Activated CD4-positive, alpha-beta memory T cell treated with anti-CD3 and anti-CD28 coated beads for 36 hours (primary cell): ENCODE data around the gene GLRX2. TPM values are rescaled to one million over a fixed set of nuclear protein-coding genes. Genes with fewer than 3 reads are reported as not detected.
A peak's percentile ranks its signal among the peaks of the same experiment; 100 is the strongest.

Experiments used
- CTCF ChIA-PET: fragments of 350-600 bp; sonication (Branson Sonifier 250); formaldehyde crosslinking; loops from one replicate; lab custom pipeline; 2021; ENCODE audit warnings: antibody characterized with exemption, inconsistent platforms; lab: Charles Lee
- POLR2A ChIA-PET: fragments of 350-600 bp; sonication (Branson Sonifier 250); formaldehyde crosslinking; loops from one replicate; lab custom pipeline; 2021; ENCODE audit warnings: antibody characterized with exemption; lab: Charles Lee
- DNase-seq: peaks from one replicate; pipeline ENCODE4 v3.0.0-alpha.2; 2020
- H3K27ac Mint-ChIP-seq: one replicate; pipeline ENCODE4 v1.8.0; 2021; ENCODE audit warnings: mixed read lengths
- H3K27me3 Mint-ChIP-seq: one replicate; pipeline ENCODE4 v1.8.0; 2021; ENCODE audit warnings: mixed read lengths
- H3K36me3 Mint-ChIP-seq: one replicate; pipeline ENCODE4 v1.8.0; 2021; ENCODE audit warnings: mixed read lengths
- H3K4me1 Mint-ChIP-seq: one replicate; pipeline ENCODE4 v1.8.0; 2021; ENCODE audit warnings: low read depth, mixed read lengths
- H3K4me3 Mint-ChIP-seq: one replicate; pipeline ENCODE4 v1.8.0; 2021; ENCODE audit warnings: mild to moderate bottlenecking, mixed read lengths
- H3K9me3 Mint-ChIP-seq: one replicate; pipeline ENCODE4 v1.8.0; 2021; ENCODE audit warnings: mixed read lengths
- intact Hi-C: fragments of 100-400 bp; cut with micrococcal nuclease; formaldehyde crosslinking; loops from one replicate; pipeline ENCODE4 v1.15.1; 2023
- total RNA-seq, 2 experiments: library from RNA; stranded (reverse); gene quantifications; one replicate each; pipeline ENCODE4 v1.2.3, GENCODE V29; 2021

GLRX2 gene
- total RNA-seq, 2 experiments from 2014 or later = 25.4 to 25.8 TPM

GRCh38 chr1:193110864-193111263 is 5.7 kb upstream of the GLRX2 start:
- no peak for DNase-seq
- Mint-ChIP-seq H3K27ac (no peak overlapping the region), H3K9me3 (no peaks in the 10 kb centered on the region), H3K27me3 (no peaks in the 10 kb centered on the region), H3K36me3 (no peaks in the 10 kb centered on the region), H3K4me1 (no peaks in the 10 kb centered on the region), H3K4me3 (no peak overlapping the region)
- intact Hi-C loops = no loop called here
- POLR2A ChIA-PET = interaction anchor here (1.0 kb wide), 1 partner anchor 9 kb away, joined by 3 read pairs; no protein-coding TSS in a partner anchor
- CTCF ChIA-PET = no interaction called here

GRCh38 chr1:193110246-193110645 is 5.0 kb upstream of the GLRX2 start:
- Mint-ChIP-seq H3K27ac (no peak overlapping the region), H3K27me3 (no peaks in the 10 kb centered on the region), H3K36me3 (no peaks in the 10 kb centered on the region), H3K4me3 (no peak overlapping the region), H3K9me3 (no peaks in the 10 kb centered on the region), H3K4me1 (peaks cover 4% of the 10 kb centered on the region)
- intact Hi-C loops = no loop called here
- no peak for DNase-seq
- ChIA-PET POLR2A (interaction anchor here (1.0 kb wide), 1 partner anchor 10 kb away, joined by 3 read pairs; no protein-coding TSS in a partner anchor), CTCF (no interaction called here)

DNA sequence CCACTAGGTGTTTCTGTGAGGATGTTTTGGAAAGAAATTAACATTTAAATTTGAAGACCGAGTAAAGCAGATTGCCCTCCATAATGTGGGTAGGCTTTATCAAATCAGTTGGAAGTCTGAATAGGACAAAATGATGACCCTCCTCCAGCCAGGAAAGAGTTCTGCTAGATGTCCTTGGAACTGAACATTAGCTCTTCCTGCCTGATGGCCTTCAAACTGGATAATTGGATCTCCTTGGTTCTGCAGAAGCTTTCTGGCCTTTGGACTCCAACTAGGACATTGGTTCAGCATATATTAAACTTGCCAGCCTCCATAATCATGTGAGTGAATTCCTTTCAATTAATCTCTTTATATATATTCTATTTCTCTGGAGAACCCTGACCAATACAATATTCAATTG is 4.4 kb upstream of the GLRX2 start:
- Mint-ChIP-seq H3K36me3 (no peaks in the 10 kb centered on the region), H3K27me3 (no peaks in the 10 kb centered on the region), H3K4me1 (peaks cover 4% of the 10 kb centered on the region), H3K9me3 (no peaks in the 10 kb centered on the region), H3K4me3 (no peak overlapping the region), H3K27ac (no peak overlapping the region)
- DNase-seq = no peak
- POLR2A ChIA-PET = no interaction called here
- CTCF ChIA-PET = no interaction called here
- intact Hi-C loops = no loop called here

DNA sequence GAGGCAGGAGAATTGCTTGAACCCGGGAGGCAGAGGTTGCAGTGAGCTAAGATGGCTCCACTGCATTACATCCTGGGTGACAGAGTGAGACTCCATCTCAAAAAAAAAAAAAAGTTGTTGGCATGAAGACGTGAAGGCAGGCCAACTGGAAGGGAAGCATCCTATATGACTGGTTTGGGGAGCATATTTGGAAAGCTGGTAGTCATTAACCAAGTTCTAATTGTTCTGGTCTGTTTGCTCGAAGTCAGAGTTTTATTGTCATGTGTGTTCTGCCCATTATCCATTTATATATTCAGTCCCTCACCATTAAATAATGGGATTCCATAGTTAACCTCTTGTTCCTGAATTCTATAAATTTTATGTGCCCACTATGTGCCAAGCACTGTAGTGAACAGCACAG is 3.3 kb upstream of the GLRX2 start:
- intact Hi-C loops = no loop called here
- ChIA-PET POLR2A (interaction anchor here (1.3 kb wide), 1 partner anchor 50 kb away, joined by 3 read pairs; no protein-coding TSS in a partner anchor), CTCF (no interaction called here)
- H3K27me3 Mint-ChIP-seq = no peaks in the 10 kb centered on the region
- DNase-seq = no peak
- H3K4me3 Mint-ChIP-seq = no peak overlapping the region
- H3K4me1 Mint-ChIP-seq = peaks cover 11% of the 10 kb centered on the region
- H3K9me3 Mint-ChIP-seq = no peaks in the 10 kb centered on the region
- no peaks in the 10 kb centered on the region for H3K36me3 Mint-ChIP-seq
- no peak overlapping the region for H3K27ac Mint-ChIP-seq

DNA sequence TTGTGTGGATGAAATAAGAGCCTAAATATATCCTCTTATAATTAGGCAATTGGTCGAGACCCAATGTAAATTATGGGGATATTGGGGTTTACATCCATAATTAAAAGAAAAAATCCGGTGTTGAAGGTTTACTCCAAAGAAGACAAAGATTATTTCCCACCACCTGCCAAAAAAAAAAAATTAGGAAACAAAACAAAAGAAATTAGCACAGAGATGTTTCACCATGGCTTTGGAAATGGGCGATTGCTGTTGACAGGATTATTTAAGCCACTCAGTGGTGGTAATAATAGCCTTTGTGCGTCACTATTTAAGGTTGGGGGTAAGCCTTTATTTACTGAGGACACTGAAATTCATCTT is 585 bp upstream of the GLRX2 start:
- intact Hi-C loops = loop anchor here (1.0 kb wide), 2 partner anchors 17 to 46 kb away; partner anchors contain the start of genes CDC73, RO60 and UCHL5
- ChIA-PET POLR2A (interaction anchor here (0.7 to 2.6 kb wide), 3 partner anchors 13 to 47 kb away, joined by 3 to 12 read pairs (median 5); partner anchors contain the start of genes RO60 and UCHL5), CTCF (interaction anchor here (1.1 to 1.2 kb wide), 2 partner anchors 17 to 48 kb away, joined by 3 to 7 read pairs; no protein-coding TSS in a partner anchor)
- H3K4me1 Mint-ChIP-seq = peaks cover 17% of the 10 kb centered on the region
- H3K36me3 Mint-ChIP-seq = peaks cover 2% of the 10 kb centered on the region
- H3K27me3 Mint-ChIP-seq = no peaks in the 10 kb centered on the region
- DNase-seq = no peak
- H3K4me3 Mint-ChIP-seq = peak overlapping the region; percentile 89
- H3K27ac Mint-ChIP-seq = peak overlapping the region; percentile 72
- no peaks in the 10 kb centered on the region for H3K9me3 Mint-ChIP-seq

- Mint-ChIP-seq H3K27me3 (no peaks in the 10 kb centered on the region), H3K4me1 (peaks cover 17% of the 10 kb centered on the region), H3K36me3 (peaks cover 2% of the 10 kb centered on the region), H3K27ac (peak overlapping the region; percentile 62), H3K4me3 (peak overlapping the region; percentile 89), H3K9me3 (no peaks in the 10 kb centered on the region)
- peak; percentile 44 for DNase-seq
- intact Hi-C loops = no loop called here
- POLR2A ChIA-PET = interaction anchor here (0.7 to 2.6 kb wide), 6 partner anchors 9 to 121 kb away, joined by 3 to 12 read pairs (median 4); partner anchors contain the start of genes CDC73, RO60 and UCHL5
- CTCF ChIA-PET = interaction anchor here (0.6 to 1.8 kb wide), 5 partner anchors 9 to 45 kb away, joined by 3 to 7 read pairs (median 5); partner anchors contain the start of genes CDC73, RO60 and UCHL5
Measured at GRCh38 chr1:193104502-193104906, 710 bp downstream of the GLRX2 start.

- Mint-ChIP-seq H3K27me3 (no peaks in the 10 kb centered on the region), H3K9me3 (no peaks in the 10 kb centered on the region), H3K36me3 (peaks cover 4% of the 10 kb centered on the region), H3K27ac (no peak overlapping the region), H3K4me1 (peaks cover 17% of the 10 kb centered on the region), H3K4me3 (peak overlapping the region; percentile 89)
- ChIA-PET CTCF (interaction anchor here (1.0 to 1.8 kb wide), 4 partner anchors 10 to 85 kb away, joined by 3 to 6 read pairs (median 4); partner anchors contain the start of genes RO60 and UCHL5), POLR2A (interaction anchor here (0.6 to 2.6 kb wide), 6 partner anchors 10 to 46 kb away, joined by 3 to 12 read pairs (median 4); partner anchors contain the start of genes CDC73, RO60 and UCHL5)
- DNase-seq = no peak
- intact Hi-C loops = no loop called here
Measured at GRCh38 chr1:193103759-193104501, 1.3 kb downstream of the GLRX2 start.

- no peaks in the 10 kb centered on the region for H3K27me3 Mint-ChIP-seq
- POLR2A ChIA-PET = no interaction called here
- H3K9me3 Mint-ChIP-seq = no peaks in the 10 kb centered on the region
- no peak overlapping the region for H3K4me3 Mint-ChIP-seq
- no peak overlapping the region for H3K27ac Mint-ChIP-seq
- CTCF ChIA-PET = no interaction called here
- peaks cover 21% of the 10 kb centered on the region for H3K4me1 Mint-ChIP-seq
- no peak for DNase-seq
- H3K36me3 Mint-ChIP-seq = peaks cover 6% of the 10 kb centered on the region
- intact Hi-C loops = no loop called here
Measured at GRCh38 chr1:193102662-193103061, 2.6 kb downstream of the GLRX2 start.

DNA sequence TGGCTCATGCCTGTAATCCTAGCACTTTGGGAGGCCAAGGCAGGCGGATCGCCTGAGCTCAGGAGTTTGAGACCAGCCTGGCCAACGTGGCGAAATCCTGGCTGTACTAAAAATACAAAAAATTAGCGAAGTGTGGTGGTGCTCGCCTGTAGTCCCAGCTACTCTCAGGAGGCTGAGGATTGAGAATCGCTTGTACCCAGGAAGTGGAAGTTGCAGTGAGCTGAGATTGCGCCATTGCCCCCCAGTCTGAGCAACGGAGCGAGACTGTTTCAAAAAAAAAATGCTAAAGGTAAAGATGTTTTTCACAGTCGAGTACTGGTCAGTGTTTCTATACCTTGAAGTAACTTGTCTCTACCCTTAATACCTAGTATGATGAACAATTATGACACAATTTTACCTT is 11.1 kb downstream of the GLRX2 start:
- intact Hi-C loops = no loop called here
- CTCF ChIA-PET = no interaction called here
- DNase-seq = no peak
- Mint-ChIP-seq H3K36me3 (peaks cover 19% of the 10 kb centered on the region), H3K9me3 (no peaks in the 10 kb centered on the region), H3K27ac (peak overlapping the region; percentile 5), H3K4me1 (peaks cover 8% of the 10 kb centered on the region), H3K4me3 (no peak overlapping the region), H3K27me3 (no peaks in the 10 kb centered on the region)
- POLR2A ChIA-PET = interaction anchor here (0.8 kb wide), 1 partner anchor 124 kb away, joined by 3 read pairs; no protein-coding TSS in a partner anchor

- Mint-ChIP-seq H3K4me3 (no peak overlapping the region), H3K4me1 (no peaks in the 10 kb centered on the region), H3K9me3 (no peaks in the 10 kb centered on the region), H3K36me3 (peaks cover 6% of the 10 kb centered on the region), H3K27ac (no peak overlapping the region), H3K27me3 (no peaks in the 10 kb centered on the region)
- ChIA-PET POLR2A (no interaction called here), CTCF (no interaction called here)
- DNase-seq = no peak
- intact Hi-C loops = no loop called here
Measured at GRCh38 chr1:193090865-193091264, 14.3 kb downstream of the GLRX2 start.

DNA sequence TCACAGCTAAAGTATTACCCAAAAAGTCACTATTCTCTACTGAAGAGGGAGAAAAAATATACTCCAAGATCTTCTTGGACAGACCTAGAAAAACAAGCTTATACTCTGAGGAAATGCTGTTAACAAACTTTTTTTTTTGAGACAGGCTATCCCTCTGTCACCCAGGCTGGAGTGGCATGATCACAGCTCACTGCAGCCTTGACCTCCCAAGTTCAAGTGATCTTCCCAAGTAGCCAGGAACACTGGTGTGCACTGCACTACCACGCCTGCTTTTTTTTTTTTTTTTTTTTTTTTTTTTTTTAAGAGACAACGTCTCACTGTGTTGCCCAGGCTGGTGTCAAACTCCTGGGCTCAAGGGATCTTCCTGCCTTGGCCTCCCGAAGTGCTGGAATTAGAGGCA is 17.3 kb downstream of the GLRX2 start:
- ChIA-PET POLR2A (no interaction called here), CTCF (no interaction called here)
- no peak for DNase-seq
- H3K36me3 Mint-ChIP-seq = peaks cover 17% of the 10 kb centered on the region
- no peak overlapping the region for H3K4me3 Mint-ChIP-seq
- H3K4me1 Mint-ChIP-seq = no peaks in the 10 kb centered on the region
- no peaks in the 10 kb centered on the region for H3K9me3 Mint-ChIP-seq
- H3K27ac Mint-ChIP-seq = no peak overlapping the region
- intact Hi-C loops = no loop called here
- no peaks in the 10 kb centered on the region for H3K27me3 Mint-ChIP-seq

DNA sequence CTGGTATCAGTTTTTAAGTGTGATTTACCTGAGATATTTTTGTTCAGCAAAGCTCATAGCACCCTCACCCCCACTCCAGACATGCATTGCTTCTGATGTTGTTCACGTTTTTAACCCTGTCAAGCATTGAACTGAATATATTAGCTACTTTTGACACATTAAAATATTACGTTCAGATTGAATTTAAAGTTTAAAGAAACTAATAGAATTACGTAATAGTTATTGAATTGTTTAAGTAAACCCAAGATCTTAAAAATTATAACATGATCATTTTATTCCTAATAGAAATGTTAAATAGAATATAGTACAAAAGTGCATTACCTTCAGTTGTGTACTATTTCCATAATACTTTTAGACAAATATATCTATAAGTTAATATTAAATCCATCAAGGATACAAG is 18.9 kb downstream of the GLRX2 start:
- intact Hi-C loops = no loop called here
- no peaks in the 10 kb centered on the region for H3K9me3 Mint-ChIP-seq
- H3K27me3 Mint-ChIP-seq = no peaks in the 10 kb centered on the region
- ChIA-PET POLR2A (no interaction called here), CTCF (no interaction called here)
- H3K27ac Mint-ChIP-seq = no peak overlapping the region
- H3K4me3 Mint-ChIP-seq = no peak overlapping the region
- H3K36me3 Mint-ChIP-seq = peaks cover 23% of the 10 kb centered on the region
- H3K4me1 Mint-ChIP-seq = no peaks in the 10 kb centered on the region
- DNase-seq = no peak
